K562 (cell line): ENCODE data around the gene ABCB10. TPM values are rescaled to one million over a fixed set of nuclear protein-coding genes. Genes with fewer than 3 reads are reported as not detected.

Experiments used
- ATAC-seq: fragments of 200-7000 bp; cut with Tn5 transposase; 3 replicates; pipeline ENCODE4 v1.9.1; 2020; ENCODE audit warnings: moderate library complexity
- BruUV-seq: library from RNA; stranded (reverse); fragments of 400-500 nt; replicated peaks from 2 replicates; lab custom pipeline; 2021; lab: Mats Ljungman, UMichigan
- CTCF ChIA-PET: fragments of 300-600 bp; formaldehyde crosslinking; extraction: SDS; loops from one replicate; lab custom pipeline; 2021; ENCODE audit warnings: low intra/inter-chr PET ratio; lab: Yijun Ruan, JAX
- POLR2A ChIA-PET: fragments of 300-600, 350-650 bp; sonication (Branson Sonifier 250); formaldehyde crosslinking; extraction: SDS; loops from one replicate; lab custom pipeline; 2021; ENCODE audit warnings: antibody characterized with exemption, inconsistent platforms; lab: Yijun Ruan, JAX
- DNase-seq, 4 experiments: peaks; one replicate each; pipeline versions ENCODE4 v3.0.0 to v3.0.0-alpha.2; 2011 to 2018; ENCODE audit warnings: low spot score in 3 of 4, mixed read lengths in 3 of 4; ENCODE audit errors: extremely low read depth in 1 of 4
- FAIRE-seq: peaks from 2 replicates; lab custom pipeline; 2011; peaks lifted over from hg19 to GRCh38; lab: Jason Lieb, UNC
- H2AFZ ChIP-seq: 2 replicates; pipeline ENCODE4 v1.6.0; 2011; ENCODE audit warnings: low read depth, low read length, control low read depth, inconsistent platforms
- H3K27ac ChIP-seq: fragments of 200-600 bp; 3 replicates; pipeline ENCODE4 v1.8.0; 2011; ENCODE audit warnings: low read depth, mild to moderate bottlenecking, control low read depth, inconsistent platforms, low read length, moderate library complexity, mixed read lengths; ENCODE audit errors: extremely low read depth
- H3K27me3 ChIP-seq, 2 experiments: fragments of 300-600 bp in 1 of 2; 2 replicates in 1 of 2; 3 replicates in 1 of 2; pipeline versions ENCODE4 v1.6.0 to v1.8.0; 2011; ENCODE audit warnings: inconsistent platforms in 2 of 2, low read length in 2 of 2, mild to moderate bottlenecking in 1 of 2, mixed read lengths in 1 of 2, moderate library complexity in 1 of 2; ENCODE audit not compliant: control insufficient read depth in 2 of 2, insufficient read depth in 2 of 2
- H3K36me3 ChIP-seq: fragments of 300-600 bp; 3 replicates; pipeline ENCODE4 v1.8.0; 2011; ENCODE audit warnings: mild to moderate bottlenecking, low read length, inconsistent platforms; ENCODE audit not compliant: control insufficient read depth, insufficient read depth
- H3K4me1 ChIP-seq, 2 experiments: fragments of 200-600 bp in 1 of 2; replicated peaks in 1 of 2; 2 replicates in 1 of 2; 3 replicates in 1 of 2; pipeline versions ENCODE4 v1.5.1 to v1.8.0; 2011; ENCODE audit warnings: inconsistent platforms in 2 of 2, low read length in 2 of 2, mild to moderate bottlenecking in 1 of 2, mixed read lengths in 1 of 2, moderate library complexity in 1 of 2; ENCODE audit not compliant: control insufficient read depth in 2 of 2, insufficient read depth in 2 of 2
- H3K4me2 ChIP-seq: 2 replicates; pipeline ENCODE4 v1.6.1; 2011; ENCODE audit warnings: low read length, control low read depth, inconsistent platforms, mixed read lengths; ENCODE audit not compliant: insufficient read depth
- H3K4me3 ChIP-seq: fragments of 200-600 bp; sonication (generic), shearing (Covaris generic); 2 replicates; pipeline ENCODE4 v1.5.1; 2016; ENCODE audit warnings: control low read depth, inconsistent platforms
- H3K79me2 ChIP-seq: fragments of 200-600 bp; 3 replicates; pipeline ENCODE4 v1.8.0; 2011; ENCODE audit warnings: low read length, inconsistent platforms; ENCODE audit not compliant: control insufficient read depth, insufficient read depth
- H3K9ac ChIP-seq, 2 experiments: 2 replicates each; pipeline versions ENCODE4 v1.6.0 to v1.6.1; 2011; ENCODE audit warnings: low read depth in 2 of 2, low read length in 2 of 2, control low read depth in 1 of 2, inconsistent platforms in 1 of 2, mild to moderate bottlenecking in 1 of 2, mixed read lengths in 1 of 2; ENCODE audit not compliant: insufficient read depth in 1 of 2
- H3K9me1 ChIP-seq: one replicate; pipeline ENCODE4 v1.6.0; 2011; ENCODE audit warnings: inconsistent platforms, mild to moderate bottlenecking, low read length, moderate library complexity; ENCODE audit not compliant: control insufficient read depth, insufficient read depth
- H3K9me3 ChIP-seq: replicated peaks from 2 replicates; pipeline ENCODE4 v1.5.1; 2011; ENCODE audit warnings: low read depth, low read length, inconsistent platforms; ENCODE audit not compliant: control insufficient read depth, insufficient read depth
- H4K20me1 ChIP-seq: replicated peaks from 2 replicates; pipeline ENCODE4 v1.6.1; 2011; ENCODE audit warnings: low read length, inconsistent platforms, mixed read lengths; ENCODE audit not compliant: control insufficient read depth, insufficient read depth
- HNRNPL ChIP-seq: fragments of 200-400 bp; formaldehyde crosslinking; IDR thresholded peaks from 2 replicates; pipeline ENCODE4 v1.6.1; 2017; ENCODE audit warnings: low read depth, mild to moderate bottlenecking, low read length
- NR1H2 ChIP-seq: sonication (generic); formaldehyde crosslinking; IDR thresholded peaks from 2 replicates; pipeline ENCODE4 v1.4.0; 2020; ENCODE audit warnings: mild to moderate bottlenecking, missing genetic modification reagents
- ZBTB40 ChIP-seq, 2 experiments: fragments of 450-650 bp in 1 of 2; sonication (generic) in 1 of 2; formaldehyde crosslinking in 1 of 2; IDR thresholded peaks; 2 replicates each; pipeline versions ENCODE4 v1.7.1 to v1.9.0; 2016 to 2022; ENCODE audit warnings: inconsistent platforms in 1 of 2, mild to moderate bottlenecking in 1 of 2, missing genetic modification reagents in 1 of 2
- ZNF224 ChIP-seq: sonication (generic); formaldehyde crosslinking; IDR thresholded peaks from 2 replicates; pipeline ENCODE4 v1.8.0; 2022; ENCODE audit warnings: mild to moderate bottlenecking, missing genetic modification reagents
- ZNF384 ChIP-seq: IDR thresholded peaks from 2 replicates; pipeline ENCODE4 v1.6.1; 2012; ENCODE audit warnings: low read depth, low read length, improper control_type of control experiment
- ZNF41 ChIP-seq: fragments of 250-450 bp; sonication (Bioruptor Pico); conservative IDR thresholded peaks from 2 replicates; pipeline ENCODE4 v1.4.0; 2020; ENCODE audit warnings: mild to moderate bottlenecking
- WGBS: fragments of 100-300 bp; shearing (Covaris generic); methylation state at CpG from one replicate; pipeline ENCODE4 v1.1.6; 2016; ENCODE audit warnings: low coverage, mixed read lengths; ENCODE audit not compliant: insufficient coverage; ENCODE audit errors: missing lambda C conversion rate; 5-methylcytosine and 5-hydroxymethylcytosine counted together
- in situ Hi-C: fragments of 300-500 bp; cut with MboI; formaldehyde crosslinking; loops from 4 replicates; pipeline ENCODE4 v1.15.0; 2018; ENCODE audit warnings: inconsistent platforms, mixed read lengths
- intact Hi-C: fragments of 100-400 bp; cut with micrococcal nuclease; formaldehyde crosslinking; loops from 2 replicates; pipeline ENCODE4 v1.14.2; 2022
- polyA plus RNA-seq, 8 experiments: library from polyadenylated mRNA; depleted of rRNA in 4 of 8; stranded (reverse) in 5 of 8; unstranded in 3 of 8; fragments of >200 nt; fragmentation: Nextera tagmentation in 2 of 8; fragmentation: Illumina TruSeq in 1 of 8; extraction: Ambion mirVana in 2 of 8; extraction: Trizol in 1 of 8; gene quantifications; 2 replicates each; pipeline versions ENCODE4 v1.2.1 to v1.2.3, GENCODE V29; 2011 to 2014; ENCODE audit warnings: inconsistent platforms in 1 of 8, missing spikeins in 1 of 8
- total RNA-seq, 7 experiments: library from RNA; depleted of rRNA in 6 of 7; stranded (reverse); fragments of >200 nt in 6 of 7; fragmentation: Illumina TruSeq in 2 of 7; extraction: Trizol in 2 of 7; gene quantifications; 2 replicates each; pipeline versions ENCODE4 v1.2.1 to v1.2.3, GENCODE V29; 2011 to 2021; ENCODE audit warnings: low replicate concordance in 1 of 7

ABCB10 gene
- total and polyA plus RNA-seq, 9 of the 15 experiments (the other 6 are each of a cell fraction or from before 2014, with no cell fraction given) = 12.4 to 54.8 (median 36.4) TPM

- Histone ChIP-seq H3K36me3 (peaks cover 20% of the 10 kb centered on the region; the same call in 2 of the 3 replicates), H3K9me3 (no peaks in the 10 kb centered on the region), H3K4me1 (peaks cover 6 to 14% of the 10 kb centered on the region in 2 experiments; a peak in 3 of 5 replicates), H2AFZ (no peak overlapping the region), H4K20me1 (no peaks in the 10 kb centered on the region), H3K4me3 (peak overlapping the region; percentile 96), H3K4me2 (peak overlapping the region; percentile 99), H3K9ac (peak overlapping the region; percentile 67 to 97; a peak in 3 of 4 replicates), H3K27me3 (no peaks in the 10 kb centered on the region), H3K9me1 (no peaks in the 10 kb centered on the region), H3K27ac (no peak overlapping the region), H3K79me2 (peaks cover 29% of the 10 kb centered on the region)
- ATAC-seq = no peak
- ChIA-PET POLR2A (interaction anchor here (0.6 to 6.0 kb wide), 3 partner anchors 11 to 110 kb away, joined by 3 to 45 read pairs (median 8); partner anchors contain the start of gene ABCB10), CTCF (interaction anchor here (0.6 kb wide), 1 partner anchor 204 kb away, joined by 3 read pairs; no protein-coding TSS in a partner anchor)
- no TSS peak for BruUV-seq
- TF ChIP-seq HNRNPL = no peak
- no peak for TF ChIP-seq ZNF224 (CRISPR knock-in tag)
- peak; percentile 54 for TF ChIP-seq ZNF384
- no peak for TF ChIP-seq NR1H2 (CRISPR knock-in tag)
- no peak for TF ChIP-seq ZNF41 (CRISPR knock-in tag)
- TF ChIP-seq ZBTB40 (IDR thresholded peaks at IDR 0.05) = peak; percentile 22; the same call in 1 of the 2 replicates
- TF ChIP-seq ZBTB40 (CRISPR knock-in tag; IDR thresholded peaks at IDR 0.05) = no peak
- intact Hi-C loops (loop anchor here (5.0 kb wide), 2 partner anchors 164 to 234 kb away; partner anchors contain the start of genes CCSAP and RAB4A), in situ Hi-C loops (no loop called here)
- WGBS = 36% methylated on average over 8 of the region's 8 CpGs
- DNase-seq = no peak
- no peak for FAIRE-seq
Measured at GRCh38 chr1:229506633-229507032, 51.9 kb downstream of the ABCB10 start.
